Mesothelial cell of epicardium (in vitro differentiated cells): ENCODE results near the gene KIFAP3. TPM values are rescaled to one million over a fixed set of nuclear protein-coding genes. Genes with fewer than 3 reads are reported as not detected.

Experiments used
- DNase-seq, 2 experiments: peaks; one replicate each; pipeline ENCODE4 v3.0.0; 2021; ENCODE audit warnings: low spot score in 2 of 2; ENCODE audit not compliant: unreplicated experiment in 2 of 2
- H3K27ac Mint-ChIP-seq: 2 replicates; pipeline ENCODE4 v1.8.0; 2021; ENCODE audit warnings: mixed read lengths
- H3K27me3 Mint-ChIP-seq: 2 replicates; pipeline ENCODE4 v1.8.0; 2021; ENCODE audit warnings: low read depth, mixed read lengths
- H3K36me3 Mint-ChIP-seq: 2 replicates; pipeline ENCODE4 v1.8.0; 2021; ENCODE audit warnings: mixed read lengths
- H3K4me1 Mint-ChIP-seq: 2 replicates; pipeline ENCODE4 v1.8.0; 2021; ENCODE audit warnings: mixed read lengths
- H3K4me3 Mint-ChIP-seq: 2 replicates; pipeline ENCODE4 v1.8.0; 2021; ENCODE audit warnings: mild to moderate bottlenecking, moderate library complexity, mixed read lengths
- H3K9me3 Mint-ChIP-seq: 2 replicates; pipeline ENCODE4 v1.8.0; 2021; ENCODE audit warnings: mixed read lengths
- CTCF ChIP-seq: fragments of 200-600 bp; sonication (generic); IDR thresholded peaks from one replicate; pipeline ENCODE4 v1.5.0; 2021; ENCODE audit warnings: antibody characterized with exemption; ENCODE audit not compliant: unreplicated experiment
- total RNA-seq: library from RNA; stranded (reverse); gene quantifications from 3 replicates; pipeline ENCODE4 v1.2.1, GENCODE V29; 2021

KIFAP3 gene
- total RNA-seq, 1 donor from 2014 or later, result 28.6 TPM

- Mint-ChIP-seq H3K4me3 (no peak overlapping the region), H3K27ac (no peak overlapping the region), H3K27me3 (no peaks in the 10 kb centered on the region), H3K4me1 (peaks cover 22% of the 10 kb centered on the region), H3K9me3 (no peaks in the 10 kb centered on the region), H3K36me3 (no peaks in the 10 kb centered on the region)
- no peak for DNase-seq
- no peak for TF ChIP-seq CTCF
These were observed 129.3 kb downstream of the KIFAP3 start for GRCh38 chr1:169945181-169945580.

- Mint-ChIP-seq H3K4me3 (no peak overlapping the region), H3K4me1 (peaks cover 21% of the 10 kb centered on the region), H3K9me3 (no peaks in the 10 kb centered on the region), H3K27me3 (no peaks in the 10 kb centered on the region), H3K36me3 (no peaks in the 10 kb centered on the region), H3K27ac (no peak overlapping the region)
- no peak for TF ChIP-seq CTCF
- DNase-seq, result no peak
These were observed 129.9 kb downstream of the KIFAP3 start for GRCh38 chr1:169944621-169945020.

- Mint-ChIP-seq H3K4me1 (peaks cover 19% of the 10 kb centered on the region), H3K27me3 (no peaks in the 10 kb centered on the region), H3K4me3 (no peak overlapping the region), H3K9me3 (no peaks in the 10 kb centered on the region), H3K27ac (no peak overlapping the region), H3K36me3 (no peaks in the 10 kb centered on the region)
- no peak for DNase-seq
- no peak for TF ChIP-seq CTCF
These were observed 130.4 kb downstream of the KIFAP3 start for GRCh38 chr1:169943963-169944526.

GRCh38 chr1:169941982-169942830, 132.3 kb downstream of the KIFAP3 start:
- DNase-seq, result no peak
- TF ChIP-seq CTCF, result no peak
- Mint-ChIP-seq H3K4me1 (peaks cover 19% of the 10 kb centered on the region), H3K27me3 (no peaks in the 10 kb centered on the region), H3K36me3 (no peaks in the 10 kb centered on the region), H3K9me3 (peaks cover 5% of the 10 kb centered on the region), H3K4me3 (no peak overlapping the region), H3K27ac (peak overlapping the region; percentile 93)

GRCh38 chr1:169933984-169934725, 140.3 kb downstream of the KIFAP3 start:
- Mint-ChIP-seq H3K27ac (peak overlapping the region; percentile 44), H3K36me3 (no peaks in the 10 kb centered on the region), H3K4me3 (no peak overlapping the region), H3K4me1 (peaks cover 32% of the 10 kb centered on the region), H3K9me3 (peaks cover 5% of the 10 kb centered on the region), H3K27me3 (no peaks in the 10 kb centered on the region)
- TF ChIP-seq CTCF, result no peak
- no peak for DNase-seq
